ENCODE data around the gene NSUN7.

Gene NSUN7

DNA sequence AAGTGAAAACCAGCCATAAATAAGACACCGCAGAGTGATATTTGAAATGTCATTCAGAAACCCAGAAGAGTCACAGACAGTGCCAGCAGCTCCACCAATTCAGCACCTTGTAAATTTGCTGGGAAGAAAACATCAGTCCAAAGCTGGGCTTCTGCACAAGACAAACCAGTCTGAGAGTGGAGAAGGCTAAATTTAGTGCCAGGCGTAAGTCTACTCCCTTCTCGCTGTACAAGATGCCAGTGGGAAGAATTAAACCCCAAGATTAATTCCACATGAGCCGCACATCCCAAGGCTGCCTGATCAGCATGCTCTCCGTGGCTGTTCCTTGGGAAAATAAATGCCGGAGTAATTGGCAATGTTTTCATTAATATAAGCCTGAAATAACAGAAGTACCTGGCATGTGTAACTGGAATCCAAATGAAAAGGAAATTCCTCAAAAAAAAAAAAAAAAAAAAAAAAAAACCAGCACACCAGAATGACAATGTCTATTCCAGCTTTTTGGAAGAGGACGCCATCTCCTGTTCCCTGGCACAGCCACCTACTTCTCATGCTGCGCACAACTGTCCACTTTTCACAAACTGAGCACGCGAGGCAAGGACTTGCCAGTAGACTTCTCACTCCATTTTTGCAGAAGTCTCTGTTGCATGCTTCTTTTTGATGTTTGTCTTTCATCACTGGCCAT lies 95.5 kb downstream of the NSUN7 start:
- TF ChIP-seq, protein P1, sequence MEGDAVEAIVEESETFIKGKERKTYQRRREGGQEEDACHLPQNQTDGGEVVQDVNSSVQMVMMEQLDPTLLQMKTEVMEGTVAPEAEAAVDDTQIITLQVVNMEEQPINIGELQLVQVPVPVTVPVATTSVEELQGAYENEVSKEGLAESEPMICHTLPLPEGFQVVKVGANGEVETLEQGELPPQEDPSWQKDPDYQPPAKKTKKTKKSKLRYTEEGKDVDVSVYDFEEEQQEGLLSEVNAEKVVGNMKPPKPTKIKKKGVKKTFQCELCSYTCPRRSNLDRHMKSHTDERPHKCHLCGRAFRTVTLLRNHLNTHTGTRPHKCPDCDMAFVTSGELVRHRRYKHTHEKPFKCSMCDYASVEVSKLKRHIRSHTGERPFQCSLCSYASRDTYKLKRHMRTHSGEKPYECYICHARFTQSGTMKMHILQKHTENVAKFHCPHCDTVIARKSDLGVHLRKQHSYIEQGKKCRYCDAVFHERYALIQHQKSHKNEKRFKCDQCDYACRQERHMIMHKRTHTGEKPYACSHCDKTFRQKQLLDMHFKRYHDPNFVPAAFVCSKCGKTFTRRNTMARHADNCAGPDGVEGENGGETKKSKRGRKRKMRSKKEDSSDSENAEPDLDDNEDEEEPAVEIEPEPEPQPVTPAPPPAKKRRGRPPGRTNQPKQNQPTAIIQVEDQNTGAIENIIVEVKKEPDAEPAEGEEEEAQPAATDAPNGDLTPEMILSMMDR (IDR thresholded peaks at IDR 0.05; ENCODE audit: low read depth, low read length), result no peak

DNA sequence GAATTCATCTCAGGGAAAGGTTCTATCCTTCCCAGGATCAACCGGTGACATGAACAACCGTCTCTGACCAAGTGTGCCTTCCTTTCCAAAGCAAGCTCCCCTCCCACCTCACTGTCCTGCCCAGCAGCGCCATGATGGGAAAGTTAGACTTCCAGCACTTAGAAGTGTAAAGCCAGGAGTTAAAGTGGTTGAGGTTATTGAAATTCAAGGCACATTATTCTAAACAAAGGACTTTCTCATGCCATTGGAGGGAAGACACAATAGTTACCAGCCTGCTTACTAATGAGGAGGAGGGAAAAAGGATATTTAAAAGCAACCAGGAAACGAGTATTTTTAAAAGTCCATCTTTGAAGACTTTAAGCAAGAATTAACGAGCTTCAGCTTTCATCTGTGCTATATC lies 96.8 kb downstream of the NSUN7 start:
- TF ChIP-seq, protein P1 (IDR thresholded peaks at IDR 0.05; ENCODE audit: low read depth, low read length), result no peak
- DNase-seq (ENCODE audit: extremely low read depth, low read depth), result no peak

More for the DNA sequence above, 95.5 kb downstream of the NSUN7 start:
- DNase-seq (ENCODE audit: extremely low read depth, low read depth), result no peak

DNA sequence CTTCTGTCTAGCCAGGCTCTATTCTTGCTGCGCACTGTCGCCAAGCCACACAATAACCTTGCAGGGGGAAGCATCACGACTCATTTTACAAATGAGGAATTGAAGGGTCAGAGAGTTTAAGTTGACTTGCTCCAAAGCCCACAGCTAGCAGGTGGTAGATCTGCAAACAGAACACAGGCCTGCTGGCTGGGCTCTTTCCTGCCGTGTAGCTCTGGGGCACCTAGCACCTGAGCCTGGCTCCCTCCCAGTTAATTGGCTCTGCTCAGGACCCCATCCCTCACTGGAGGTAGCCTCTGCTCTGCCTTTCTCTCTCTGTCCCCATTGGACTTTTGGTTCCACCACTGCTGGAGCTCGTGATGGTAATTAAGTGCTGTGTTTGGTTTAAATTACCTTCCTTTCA lies 98.5 kb downstream of the NSUN7 start:
- TF ChIP-seq, protein P1 (IDR thresholded peaks at IDR 0.05; ENCODE audit: low read depth, low read length), result no peak
- no peak for DNase-seq (ENCODE audit: extremely low read depth, low read depth)

DNA sequence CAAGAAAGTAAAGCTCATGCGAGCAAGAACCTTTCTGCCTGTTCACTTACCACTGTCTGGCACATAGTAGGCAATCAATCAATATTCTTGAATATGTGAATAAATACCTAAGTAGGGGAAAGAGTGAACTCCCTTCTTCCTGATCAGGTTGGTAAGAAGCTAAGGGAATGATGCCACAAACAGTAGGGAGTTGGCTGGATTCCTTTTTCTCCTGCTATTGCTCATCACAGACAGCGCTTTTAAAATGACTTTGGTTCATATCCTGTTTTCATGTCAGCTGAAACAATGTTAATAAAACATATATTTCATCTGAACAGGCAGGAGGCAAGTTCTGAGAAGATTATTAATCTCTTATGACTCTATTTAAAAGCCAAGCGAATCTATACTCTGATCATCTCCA lies 99.2 kb downstream of the NSUN7 start:
- DNase-seq (ENCODE audit: extremely low read depth, low read depth), result no peak
- TF ChIP-seq, protein P1 (IDR thresholded peaks at IDR 0.05; ENCODE audit: low read depth, low read length), result no peak

DNA sequence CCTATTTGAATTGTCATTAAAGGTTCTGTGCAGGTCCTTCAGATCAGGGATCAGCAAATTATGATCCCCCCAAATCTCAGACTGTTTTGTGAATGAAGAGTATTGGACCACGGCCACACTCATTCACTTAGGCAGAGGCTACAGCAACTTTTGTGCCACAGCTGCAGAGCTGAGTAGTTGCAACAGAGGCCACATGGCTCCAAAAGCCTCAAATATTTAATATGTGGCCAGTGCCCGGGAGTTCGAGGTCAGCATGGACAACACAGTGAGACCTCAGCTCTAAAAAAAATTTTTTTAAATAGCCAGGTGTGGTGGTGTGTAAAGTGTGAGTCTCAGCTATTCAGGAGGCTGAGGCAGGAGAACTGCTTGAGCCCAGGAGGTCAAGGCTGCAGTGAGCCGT lies 100.7 kb downstream of the NSUN7 start:
- TF ChIP-seq, protein P1 (IDR thresholded peaks at IDR 0.05; ENCODE audit: low read depth, low read length), result no peak
- DNase-seq (ENCODE audit: extremely low read depth, low read depth), result no peak

DNA sequence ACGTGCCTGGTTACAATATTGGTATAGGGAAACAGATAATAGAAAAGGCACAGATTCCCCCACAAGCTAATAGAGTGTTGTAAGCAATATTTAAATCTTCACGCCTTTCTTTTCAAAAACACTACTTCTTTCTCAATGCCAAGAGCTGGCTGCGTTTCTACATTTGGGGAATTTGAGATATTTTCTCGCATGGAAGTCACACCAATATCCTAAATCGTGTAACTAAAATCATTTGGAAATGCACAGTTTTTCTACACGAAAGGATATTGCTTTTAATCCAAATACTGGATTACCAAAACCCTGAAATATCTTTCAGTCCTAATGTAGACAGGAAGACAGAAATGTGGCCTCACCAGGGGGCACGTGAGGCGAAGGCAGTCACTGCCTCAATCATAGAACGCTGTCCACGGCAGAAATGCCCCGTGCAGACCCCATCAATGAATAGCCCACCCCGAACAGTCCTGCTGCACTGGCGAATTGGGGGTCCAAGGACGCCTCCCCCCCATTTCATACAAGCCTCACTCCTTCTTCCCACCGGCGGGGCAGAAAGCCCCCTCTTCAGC lies 106.6 kb downstream of the NSUN7 start:
- TF ChIP-seq, protein P1 (IDR thresholded peaks at IDR 0.05; ENCODE audit: low read depth, low read length), result no peak
- DNase-seq (ENCODE audit: extremely low read depth, low read depth), result no peak

DNA sequence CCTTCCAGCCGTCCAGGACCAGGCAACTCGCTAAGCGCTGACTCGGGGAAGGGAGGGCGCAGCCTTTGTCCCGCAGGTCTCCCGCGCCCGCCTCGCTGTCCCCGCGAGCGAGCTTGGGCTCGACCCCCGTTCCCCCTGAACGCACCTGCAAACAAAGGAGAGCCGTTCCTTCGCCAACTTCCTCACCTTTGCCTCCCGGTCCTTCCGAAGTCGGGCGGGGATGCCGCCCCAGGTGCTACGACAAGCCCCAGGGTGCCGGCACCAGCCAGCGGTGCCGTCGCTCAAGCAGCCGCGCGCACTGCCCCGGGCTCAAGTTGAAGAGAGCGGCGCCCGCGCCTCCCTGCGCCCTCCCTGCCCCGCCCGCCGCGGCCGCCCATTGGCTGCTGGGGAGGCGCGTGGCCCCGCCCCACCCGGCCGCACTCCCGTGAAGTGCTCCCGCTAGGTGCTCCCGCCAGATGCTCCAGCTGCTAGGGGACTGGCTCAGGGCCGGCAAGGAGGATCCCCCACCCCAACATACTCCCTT lies 107.1 kb downstream of the NSUN7 start:
- DNase-seq (ENCODE audit: extremely low read depth, low read depth), result no peak
- TF ChIP-seq, protein P1 (IDR thresholded peaks at IDR 0.05; ENCODE audit: low read depth, low read length), result no peak
